Skeletal muscle satellite cell (primary cell): ENCODE results near the gene MTUS2.

Experiments
- H3K27me3 ChIP-seq: 2 replicates; pipeline ENCODE4 v1.7.0; 2013; ENCODE audit warnings: low read length; ENCODE audit not compliant: control insufficient read depth, insufficient read depth
- H3K36me3 ChIP-seq: 2 replicates; pipeline ENCODE4 v1.7.0; 2013; ENCODE audit warnings: mild to moderate bottlenecking, control low read depth, low read length; ENCODE audit not compliant: insufficient read depth
- H3K4me1 ChIP-seq: 2 replicates; pipeline ENCODE4 v1.7.0; 2013; ENCODE audit warnings: low read length; ENCODE audit not compliant: control insufficient read depth, insufficient read depth
- H3K4me2 ChIP-seq: 2 replicates; pipeline ENCODE4 v1.7.0; 2013; ENCODE audit warnings: mild to moderate bottlenecking, low read length
- H3K4me3 ChIP-seq: 2 replicates; pipeline ENCODE4 v1.7.0; 2013; ENCODE audit warnings: low read length
- H3K9ac ChIP-seq: 2 replicates; pipeline ENCODE4 v1.7.0; 2013; ENCODE audit warnings: mild to moderate bottlenecking, low read depth, low read length, moderate library complexity
- H3K9me3 ChIP-seq: replicated peaks from 2 replicates; pipeline ENCODE4 v1.7.0; 2013; ENCODE audit warnings: mild to moderate bottlenecking, control low read depth, low read length

MTUS2 gene

GRCh38 chr13:29099781-29100406, 279.8 kb downstream of the MTUS2 start:
- Histone ChIP-seq H3K4me1 (no peaks in the 10 kb centered on the region), H3K9me3 (no peaks in the 10 kb centered on the region), H3K27me3 (no peaks in the 10 kb centered on the region), H3K4me3 (no peak overlapping the region), H3K4me2 (no peak overlapping the region), H3K9ac (no peak overlapping the region), H3K36me3 (no peaks in the 10 kb centered on the region)

- no peaks in the 10 kb centered on the region for H3K4me1 ChIP-seq
- H3K27me3 ChIP-seq: no peaks in the 10 kb centered on the region
- no peak overlapping the region for H3K4me3 ChIP-seq
- H3K4me2 ChIP-seq: no peak overlapping the region
- no peaks in the 10 kb centered on the region for H3K36me3 ChIP-seq
- no peaks in the 10 kb centered on the region for H3K9me3 ChIP-seq
- no peak overlapping the region for H3K9ac ChIP-seq
These were observed 280.6 kb downstream of the MTUS2 start for GRCh38 chr13:29100758-29101157.

DNA sequence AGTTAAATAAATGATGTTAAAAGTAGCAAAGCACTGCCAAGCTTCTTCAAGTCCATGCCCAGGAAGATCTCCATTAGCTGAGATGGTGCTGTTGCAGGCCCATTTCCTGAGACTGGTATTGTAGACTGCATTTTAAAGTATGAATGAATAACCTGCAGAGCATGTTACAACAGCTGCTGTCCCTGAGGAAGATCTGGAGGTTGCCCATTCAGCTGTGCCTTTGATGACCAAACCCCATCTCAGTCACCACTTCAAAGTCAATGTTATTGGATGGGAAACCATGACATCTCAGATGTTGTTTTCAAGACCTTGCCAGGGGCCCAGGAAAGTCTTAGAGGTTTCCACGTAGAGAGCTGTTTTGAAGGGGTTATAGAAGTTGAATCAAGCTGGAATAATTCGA, 281.3 kb downstream of the MTUS2 start:
- Histone ChIP-seq H3K27me3 (no peaks in the 10 kb centered on the region), H3K4me2 (no peak overlapping the region), H3K4me3 (no peak overlapping the region), H3K9ac (no peak overlapping the region), H3K36me3 (no peaks in the 10 kb centered on the region), H3K9me3 (no peaks in the 10 kb centered on the region), H3K4me1 (no peaks in the 10 kb centered on the region)

DNA sequence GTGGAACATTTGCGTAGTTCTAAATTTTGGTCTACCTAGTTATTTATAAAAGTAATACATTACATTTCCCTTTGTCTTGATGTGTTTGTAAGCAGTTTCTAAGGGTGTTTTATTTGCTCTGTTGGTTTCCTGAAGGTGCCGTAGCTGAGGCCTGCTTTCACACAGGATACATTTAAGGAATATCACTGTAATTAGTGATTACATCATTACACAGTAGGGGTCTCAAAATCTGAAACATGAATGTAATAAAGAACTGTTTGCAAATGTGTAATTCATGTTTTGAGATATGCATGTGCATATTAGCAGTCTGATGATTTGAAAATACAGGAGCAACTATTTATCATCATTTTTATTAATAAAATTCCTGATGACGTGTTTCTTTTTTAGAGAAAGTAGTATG, 281.8 kb downstream of the MTUS2 start:
- H3K4me1 ChIP-seq: no peaks in the 10 kb centered on the region
- H3K9ac ChIP-seq: no peak overlapping the region
- no peaks in the 10 kb centered on the region for H3K36me3 ChIP-seq
- H3K27me3 ChIP-seq: no peaks in the 10 kb centered on the region
- no peak overlapping the region for H3K4me2 ChIP-seq
- no peak overlapping the region for H3K4me3 ChIP-seq
- H3K9me3 ChIP-seq: no peaks in the 10 kb centered on the region

DNA sequence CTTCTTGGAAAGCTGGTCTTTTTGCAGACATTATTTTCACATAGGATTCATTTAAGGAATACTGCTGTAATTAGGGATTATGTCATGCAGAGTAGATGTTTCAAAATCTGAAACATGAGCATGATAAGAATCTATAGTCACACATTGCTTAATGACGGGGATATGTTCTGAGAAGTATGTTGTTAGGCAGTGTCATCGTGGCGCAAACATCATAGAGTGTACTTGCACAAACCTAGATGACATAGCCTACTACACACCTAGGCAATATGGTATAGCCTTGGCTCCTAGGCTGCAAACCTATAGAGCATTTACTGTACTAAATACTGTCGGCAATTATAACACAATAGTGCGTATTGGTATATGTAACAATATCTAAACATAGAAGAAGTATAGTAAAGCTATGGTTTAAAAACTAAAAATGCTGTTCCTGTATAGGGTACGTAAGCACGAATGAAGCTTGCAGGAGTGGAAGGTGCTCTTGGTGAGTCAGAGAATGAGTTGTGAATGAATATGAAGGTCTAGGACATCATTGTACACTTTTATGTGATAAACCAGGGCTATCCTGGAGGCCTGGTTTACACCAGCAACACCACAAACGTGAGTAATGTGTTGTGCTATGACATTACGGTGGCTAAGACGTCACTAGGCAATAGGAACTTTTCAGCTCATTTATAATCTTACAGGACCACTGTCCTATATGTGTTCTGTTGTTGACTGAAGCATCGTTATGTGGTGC, 283.1 kb downstream of the MTUS2 start:
- H3K9me3 ChIP-seq: no peaks in the 10 kb centered on the region
- H3K27me3 ChIP-seq: no peaks in the 10 kb centered on the region
- H3K4me2 ChIP-seq: no peak overlapping the region
- H3K9ac ChIP-seq: no peak overlapping the region
- no peaks in the 10 kb centered on the region for H3K4me1 ChIP-seq
- no peak overlapping the region for H3K4me3 ChIP-seq
- H3K36me3 ChIP-seq: no peaks in the 10 kb centered on the region

- H3K4me3 ChIP-seq: no peak overlapping the region
- no peak overlapping the region for H3K4me2 ChIP-seq
- H3K4me1 ChIP-seq: no peaks in the 10 kb centered on the region
- no peaks in the 10 kb centered on the region for H3K9me3 ChIP-seq
- no peak overlapping the region for H3K9ac ChIP-seq
- no peaks in the 10 kb centered on the region for H3K36me3 ChIP-seq
- no peaks in the 10 kb centered on the region for H3K27me3 ChIP-seq
These were observed 284.3 kb downstream of the MTUS2 start for GRCh38 chr13:29104461-29104860.

DNA sequence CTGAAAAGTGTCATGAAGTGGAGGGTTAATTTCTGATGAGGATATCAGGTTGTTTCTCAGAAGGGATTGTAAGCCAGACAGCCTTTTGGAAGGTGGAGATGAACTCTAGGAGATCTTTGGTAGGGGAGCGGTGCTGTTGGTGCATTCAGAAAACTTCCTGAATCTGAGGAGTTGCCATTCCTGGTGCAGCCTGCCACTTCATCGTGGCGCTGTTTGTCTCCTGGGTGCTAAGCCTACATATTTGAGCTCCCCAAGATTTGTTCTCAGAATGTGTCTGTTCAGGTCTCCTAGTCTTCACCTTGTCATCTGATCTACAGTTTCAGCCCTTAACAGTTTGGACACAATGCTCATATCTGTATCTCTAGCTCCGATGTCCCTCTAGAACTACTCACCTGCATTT, 285.6 kb downstream of the MTUS2 start:
- H3K4me1 ChIP-seq: no peaks in the 10 kb centered on the region
- H3K9ac ChIP-seq: no peak overlapping the region
- H3K4me2 ChIP-seq: no peak overlapping the region
- H3K27me3 ChIP-seq: no peaks in the 10 kb centered on the region
- H3K9me3 ChIP-seq: no peaks in the 10 kb centered on the region
- no peak overlapping the region for H3K4me3 ChIP-seq
- no peaks in the 10 kb centered on the region for H3K36me3 ChIP-seq

DNA sequence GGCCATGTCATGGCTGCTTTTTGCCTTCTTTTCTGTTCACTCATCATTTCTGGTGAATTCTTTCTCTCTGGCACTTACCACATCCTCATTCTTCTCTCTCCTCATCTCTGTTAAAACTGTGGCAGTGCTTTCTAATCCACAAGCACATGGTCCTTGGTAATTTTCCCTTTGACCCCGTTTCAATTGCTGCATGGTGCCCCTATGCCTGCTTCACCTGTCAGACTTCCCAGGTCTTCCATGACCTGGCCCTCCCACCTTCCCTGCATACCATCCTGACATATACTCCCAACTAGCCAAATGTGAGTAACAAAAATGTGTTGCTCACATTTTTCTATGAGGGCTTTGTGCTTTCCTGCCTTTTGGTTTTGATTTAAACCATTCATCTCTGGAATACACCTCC, 286.5 kb downstream of the MTUS2 start:
- H3K36me3 ChIP-seq: no peaks in the 10 kb centered on the region
- no peaks in the 10 kb centered on the region for H3K4me1 ChIP-seq
- H3K9ac ChIP-seq: no peak overlapping the region
- H3K27me3 ChIP-seq: no peaks in the 10 kb centered on the region
- no peaks in the 10 kb centered on the region for H3K9me3 ChIP-seq
- no peak overlapping the region for H3K4me3 ChIP-seq
- no peak overlapping the region for H3K4me2 ChIP-seq

- Histone ChIP-seq H3K4me2 (no peak overlapping the region), H3K9ac (no peak overlapping the region), H3K27me3 (no peaks in the 10 kb centered on the region), H3K36me3 (no peaks in the 10 kb centered on the region), H3K4me1 (no peaks in the 10 kb centered on the region), H3K4me3 (no peak overlapping the region), H3K9me3 (no peaks in the 10 kb centered on the region)
These were observed 288.1 kb downstream of the MTUS2 start for GRCh38 chr13:29108068-29108786.

- Histone ChIP-seq H3K4me1 (no peaks in the 10 kb centered on the region), H3K36me3 (no peaks in the 10 kb centered on the region), H3K4me2 (peak overlapping the region; percentile 24), H3K9me3 (no peaks in the 10 kb centered on the region), H3K9ac (no peak overlapping the region), H3K4me3 (no peak overlapping the region), H3K27me3 (no peaks in the 10 kb centered on the region)
These were observed 289.8 kb downstream of the MTUS2 start for GRCh38 chr13:29109987-29110386.

DNA sequence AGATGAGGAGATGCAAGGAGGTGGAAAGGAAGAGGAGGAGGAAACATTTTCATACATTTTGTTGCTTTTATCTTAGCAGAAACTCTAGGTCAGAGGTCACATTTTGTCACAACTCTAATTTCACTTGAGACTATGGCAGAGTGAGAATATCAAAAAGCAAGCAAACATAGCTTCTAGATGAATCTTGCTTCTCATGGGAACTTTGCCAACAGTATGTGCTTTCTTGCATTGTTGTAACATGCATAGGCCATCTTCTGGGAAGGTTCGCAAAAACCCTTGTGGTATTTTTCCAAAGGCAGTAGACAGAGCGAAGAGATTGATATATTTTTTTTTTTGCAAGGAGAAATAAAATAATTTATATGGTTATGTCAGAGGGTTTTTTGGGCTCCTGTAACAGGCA, 291.3 kb downstream of the MTUS2 start:
- no peaks in the 10 kb centered on the region for H3K27me3 ChIP-seq
- no peak overlapping the region for H3K9ac ChIP-seq
- H3K4me3 ChIP-seq: no peak overlapping the region
- H3K4me1 ChIP-seq: no peaks in the 10 kb centered on the region
- H3K9me3 ChIP-seq: no peaks in the 10 kb centered on the region
- no peak overlapping the region for H3K4me2 ChIP-seq
- no peaks in the 10 kb centered on the region for H3K36me3 ChIP-seq
